HG02678 (cell line): ENCODE measurements around the gene TBL2.
"Not testable (repeated sequence)": the region's sequence is repeated elsewhere in the genome, so short reads cannot be mapped to it uniquely, and the experiment has no call there.

ENCODE experiments used
- ATAC-seq: cut with Tn5 transposase; IDR thresholded peaks from one replicate; pipeline ENCODE4 v1.9.1; 2021; ENCODE audit warnings: mild to moderate bottlenecking, moderate library complexity; ENCODE audit not compliant: unreplicated experiment

TBL2 gene

DNA sequence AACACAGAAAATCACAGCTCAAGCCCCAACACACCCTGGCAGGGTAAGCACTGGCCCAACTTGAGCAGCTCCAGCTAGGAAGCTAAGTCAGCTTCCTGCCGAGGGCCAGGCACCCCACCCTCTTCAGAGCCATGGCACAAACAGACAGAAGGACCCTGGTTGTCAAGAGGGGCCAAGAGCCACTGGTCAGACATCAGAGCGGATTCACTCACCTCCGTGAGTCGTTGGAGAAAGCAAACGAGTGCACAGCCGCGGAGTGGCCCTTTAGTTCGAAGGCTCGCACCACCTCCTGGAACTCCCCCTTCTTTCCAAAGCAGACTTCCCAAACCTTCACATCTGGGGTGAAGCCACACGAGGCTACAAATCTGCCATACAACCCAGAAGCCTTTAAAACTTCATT, 7.4 kb downstream of the TBL2 start:
- ATAC-seq: no peak

DNA sequence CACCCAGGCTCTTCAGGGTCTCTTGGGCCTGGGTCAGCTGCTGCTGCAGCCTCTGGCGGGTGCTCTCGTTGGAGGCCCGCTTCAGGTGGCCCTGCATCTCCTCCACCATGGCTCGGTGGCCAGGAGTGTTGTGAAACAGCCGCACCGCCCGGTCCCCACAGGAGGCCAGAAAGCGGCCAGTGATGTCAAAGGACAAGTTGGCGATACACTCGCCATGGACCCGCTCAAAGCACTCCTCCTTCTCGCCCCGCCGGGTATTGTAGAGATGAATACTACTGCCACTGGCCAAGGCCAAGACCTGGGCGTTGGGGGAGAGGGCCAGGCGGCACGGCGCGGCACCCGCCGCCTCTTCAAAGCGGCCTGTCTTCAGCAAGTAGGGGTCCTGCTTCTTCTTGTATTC, 7.9 kb downstream of the TBL2 start:
- ATAC-seq: no peak

DNA sequence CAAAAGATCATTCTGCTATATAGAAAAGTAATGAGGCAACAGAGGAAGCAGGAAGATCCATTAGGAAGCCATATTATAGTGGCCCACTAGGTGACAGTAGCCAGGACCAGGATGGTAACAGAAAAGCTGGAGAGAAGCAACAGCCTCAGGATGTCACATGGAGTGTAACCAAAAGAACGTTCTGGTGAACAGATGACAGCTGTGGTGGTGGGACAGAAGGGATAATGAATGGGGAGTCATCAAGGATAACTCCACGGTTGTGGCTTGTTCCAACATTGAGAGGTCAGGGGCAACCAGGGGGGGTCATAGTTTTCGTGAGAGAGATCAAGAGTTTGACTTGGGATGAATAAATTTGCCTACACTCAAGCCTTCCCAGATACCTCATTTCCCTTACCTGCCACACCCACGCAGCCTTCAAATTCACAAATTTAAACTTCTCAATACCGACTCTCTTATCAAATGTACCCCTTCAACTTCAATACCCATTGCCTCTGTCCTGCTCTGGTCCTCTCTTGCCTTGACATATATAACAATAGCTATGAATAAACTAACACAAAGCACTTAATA, 9.3 kb downstream of the TBL2 start:
- ATAC-seq: no peak

GRCh38 chr7:73567846-73568685, 10.3 kb downstream of the TBL2 start:
- no peak for ATAC-seq

GRCh38 chr7:73567140-73567539, 11.2 kb downstream of the TBL2 start:
- no peak for ATAC-seq

DNA sequence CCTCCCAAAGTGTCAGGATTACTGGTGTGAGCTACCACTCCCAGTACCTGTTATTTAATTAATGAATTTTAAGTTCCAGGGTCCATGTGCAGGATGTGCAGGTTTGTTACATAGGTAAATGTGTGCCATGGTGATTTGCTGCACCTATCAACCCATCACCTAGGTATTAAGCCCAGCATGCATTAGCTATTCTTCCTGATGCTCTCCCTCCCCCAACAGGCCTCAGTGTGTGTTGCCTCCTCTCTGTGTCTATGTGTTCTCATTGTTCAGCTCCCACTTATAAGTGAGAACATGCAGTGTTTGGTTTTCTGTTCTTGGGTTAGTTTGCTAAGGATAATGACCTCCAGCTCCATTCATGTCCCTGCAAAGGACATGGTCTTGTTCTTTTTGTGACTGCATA, 11.9 kb downstream of the TBL2 start:
- not testable (repeated sequence) for ATAC-seq

GRCh38 chr7:73565675-73566340, 12.6 kb downstream of the TBL2 start:
- no peak for ATAC-seq

DNA sequence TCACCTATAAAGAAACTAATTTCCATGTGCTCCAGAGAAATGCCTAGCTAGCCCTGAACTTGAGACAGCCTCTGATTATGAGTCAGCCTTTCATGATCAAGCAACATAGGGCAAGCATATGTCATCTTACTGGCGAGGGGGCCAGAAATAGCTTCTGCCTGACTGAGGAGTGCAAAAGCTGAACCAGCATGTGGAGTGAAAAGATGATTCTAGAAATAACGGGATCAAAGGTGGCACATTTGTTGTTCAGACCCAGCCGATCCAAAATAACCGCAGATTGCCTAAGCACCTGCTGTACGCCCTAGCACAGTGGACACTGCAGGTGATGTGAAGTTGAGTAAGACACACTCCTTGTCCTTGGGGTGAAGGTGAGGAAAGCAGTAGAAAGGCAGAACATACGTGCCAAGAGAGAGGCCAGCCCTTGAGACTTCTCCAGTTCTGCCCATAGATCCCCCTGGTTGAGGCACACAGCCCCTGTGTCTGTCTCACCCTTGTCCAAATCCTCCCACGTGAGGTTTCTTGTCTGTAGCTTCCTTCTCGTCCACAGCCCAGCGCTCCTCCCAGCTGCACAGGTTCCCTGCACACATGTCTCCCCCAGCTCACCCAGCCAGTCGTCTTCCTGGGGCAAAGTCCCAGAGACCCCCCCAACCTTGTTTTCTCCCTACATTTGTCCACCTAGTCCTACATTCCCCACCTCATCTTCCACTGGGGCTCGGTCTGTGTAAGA, 18.1 kb downstream of the TBL2 start:
- no peak for ATAC-seq

DNA sequence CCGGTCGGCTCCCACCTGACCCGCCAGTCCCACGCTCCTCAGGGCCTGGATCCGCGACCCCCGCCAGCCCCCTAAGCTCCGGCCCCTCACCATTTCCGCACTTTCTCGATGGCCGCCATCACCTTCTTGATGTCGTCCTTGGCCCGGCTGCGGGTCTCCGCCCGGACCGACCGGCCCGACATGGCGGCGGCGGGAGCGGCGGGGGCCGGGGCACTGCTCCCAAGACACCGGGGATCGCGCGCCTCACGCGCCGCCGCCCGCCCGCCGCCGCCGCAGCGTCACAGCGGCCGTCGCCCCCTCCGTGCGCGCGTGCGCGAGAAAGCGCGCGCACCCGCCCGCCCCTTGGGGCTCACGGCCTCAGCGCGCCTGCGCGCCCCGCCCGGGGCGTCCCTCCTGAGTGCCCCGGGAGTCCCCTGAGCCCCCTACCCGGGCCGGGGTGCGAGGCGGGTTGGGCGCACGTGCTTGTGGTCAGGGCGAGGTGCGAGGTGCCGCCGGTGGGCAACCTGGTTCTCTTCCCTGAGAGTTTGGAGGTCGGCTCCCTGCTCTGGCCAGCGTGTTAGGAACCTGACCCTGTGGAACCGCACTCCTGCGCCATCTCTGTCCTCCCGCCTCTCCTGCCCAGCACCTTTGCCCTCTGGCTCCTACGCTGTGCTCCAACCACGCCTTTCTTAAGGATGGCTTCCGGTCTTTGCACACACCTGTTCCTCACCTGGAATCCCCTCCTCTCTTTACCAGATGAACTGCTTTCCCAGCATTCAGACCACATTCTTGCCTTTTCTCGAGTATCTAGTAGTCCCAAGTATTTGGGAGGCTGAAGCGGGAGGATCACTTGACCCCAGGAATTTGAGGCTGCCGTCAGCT, 20.8 kb downstream of the TBL2 start, which contains the start of gene BCL7B:
Gene BCL7B, minus strand, starts transcription at position 294 of the 861 bp plus-strand sequence. Its CDS starts 112 bp downstream, at position 182.
- peak; percentile 54 for ATAC-seq

- ATAC-seq: peak; percentile 91
Measured at GRCh38 chr7:73557108-73557396, 21.3 kb downstream of the TBL2 start.

- ATAC-seq: no peak
Measured at GRCh38 chr7:73556208-73557107, 21.9 kb downstream of the TBL2 start.

GRCh38 chr7:73555411-73555982, 22.9 kb downstream of the TBL2 start:
- ATAC-seq: no peak

DNA sequence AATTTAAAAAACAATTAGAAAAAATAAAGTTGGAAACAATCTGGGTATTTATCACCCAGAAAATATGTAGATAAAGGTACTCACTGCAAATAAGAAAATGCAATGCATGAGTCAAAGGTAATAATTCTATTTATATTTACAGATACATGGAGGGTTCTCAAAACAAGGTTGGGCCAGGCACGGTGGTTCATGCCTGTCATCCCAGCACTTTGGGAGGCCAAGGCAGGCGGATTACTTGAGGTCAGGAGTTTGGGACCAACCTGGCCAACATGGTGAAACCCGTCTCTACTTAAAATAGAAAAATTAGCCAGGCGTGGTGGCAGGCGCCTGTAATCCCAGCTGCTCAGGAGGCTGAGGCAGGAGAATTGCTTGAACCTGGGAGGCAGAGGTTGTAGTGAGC, 28.3 kb downstream of the TBL2 start:
- not testable (repeated sequence) for ATAC-seq

DNA sequence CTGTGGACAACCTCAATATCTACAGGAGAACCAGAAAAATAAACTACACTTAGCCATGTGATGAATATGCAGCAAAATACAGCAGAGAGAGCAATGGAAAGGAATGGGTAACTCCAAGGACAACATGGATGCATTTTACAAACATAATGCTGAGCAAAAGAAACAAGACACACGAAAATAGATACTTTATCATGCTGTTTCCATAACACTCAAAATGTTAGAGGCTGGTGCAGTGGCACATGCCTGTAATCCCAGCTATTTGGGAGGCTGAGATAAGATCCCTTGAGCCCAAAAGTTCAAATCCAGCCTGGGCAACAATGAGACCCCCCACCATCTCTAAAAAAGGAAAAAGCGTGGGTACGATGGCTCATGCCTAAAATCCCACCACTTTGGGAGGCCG, 29.2 kb downstream of the TBL2 start:
- ATAC-seq: no peak

- no peak for ATAC-seq
Measured at GRCh38 chr7:73547841-73548240, 30.5 kb downstream of the TBL2 start.

DNA sequence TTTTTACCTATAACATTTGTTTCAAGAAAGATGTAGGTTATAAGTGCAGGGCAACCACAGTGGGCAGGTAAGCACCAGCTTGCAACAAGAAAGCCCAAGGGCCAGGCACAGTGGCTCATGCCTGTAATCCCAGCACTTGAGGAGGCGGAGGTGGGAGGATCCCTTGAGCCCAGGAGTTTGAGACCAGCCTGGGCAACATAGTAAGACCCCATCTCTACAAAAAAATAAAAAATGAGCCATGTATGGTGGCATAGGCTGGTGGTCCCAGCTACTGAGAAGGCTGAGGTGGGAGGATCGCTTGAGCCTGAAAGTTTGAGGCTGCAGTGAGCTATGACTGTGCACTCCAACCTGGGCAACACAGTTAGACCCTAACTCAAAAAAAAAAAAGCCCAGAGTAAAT, 33.7 kb downstream of the TBL2 start:
- ATAC-seq: no peak

DNA sequence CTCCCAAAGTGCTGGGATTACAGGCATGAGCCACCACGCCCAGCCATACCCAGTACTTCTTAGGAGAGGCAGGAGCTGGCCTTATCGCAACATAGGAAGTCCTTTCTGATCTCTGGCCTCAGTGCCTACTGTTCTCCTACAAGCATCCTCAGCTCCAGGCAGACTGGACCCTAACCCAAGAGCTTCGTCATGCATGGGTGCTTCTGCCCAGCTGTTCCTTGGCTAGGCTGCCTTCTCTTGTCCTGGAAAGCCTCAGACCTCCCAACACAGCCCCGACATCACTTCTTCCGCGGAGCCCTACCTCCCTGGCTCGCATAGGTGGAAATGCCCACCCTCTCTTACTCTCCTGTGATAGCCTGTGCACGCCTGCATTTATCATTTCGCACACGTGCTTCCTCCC, 36.7 kb downstream of the TBL2 start:
- ATAC-seq: no peak

DNA sequence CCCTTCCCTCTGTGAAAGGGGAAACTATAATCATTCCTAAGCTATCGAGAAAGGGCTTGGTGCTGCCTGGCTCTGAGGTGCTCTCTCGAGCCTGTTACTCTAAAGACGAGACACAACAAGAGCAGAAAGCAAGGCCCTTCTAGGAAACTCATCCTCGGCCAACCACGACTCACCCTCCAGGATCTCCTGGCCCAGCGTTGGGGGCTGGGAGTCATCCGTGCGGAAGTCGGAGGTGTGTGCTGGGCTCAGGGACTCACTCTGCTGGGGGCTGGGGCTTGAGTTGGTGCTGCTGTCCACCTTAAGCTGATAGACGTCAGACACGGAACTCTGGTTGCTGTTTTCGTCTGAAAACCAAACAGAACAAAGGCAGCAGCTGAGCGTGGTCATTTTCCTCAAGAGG, 38.7 kb downstream of the TBL2 start:
- ATAC-seq: no peak

- not testable (repeated sequence) for ATAC-seq
Measured at GRCh38 chr7:73538510-73538909, 39.9 kb downstream of the TBL2 start.
